H9 (cell line): ENCODE measurements around the gene ADORA1. TPM values are rescaled to one million over a fixed set of nuclear protein-coding genes. Genes with fewer than 3 reads are reported as not detected.
A peak's percentile ranks its signal among the peaks of the same experiment; 100 is the strongest.

Experiments
- DNase-seq: peaks from one replicate; pipeline ENCODE4 v3.0.0-alpha.2; 2017
- H2AFZ ChIP-seq: one replicate; pipeline ENCODE4 v1.6.1; 2013; ENCODE audit warnings: mild to moderate bottlenecking, low read length, control low read depth, moderate library complexity
- H2AK5ac ChIP-seq: 2 replicates; pipeline ENCODE4 v1.6.1; 2013; ENCODE audit warnings: low read length, control low read depth, mixed read lengths; ENCODE audit not compliant: insufficient read length
- H2BK120ac ChIP-seq: one replicate; pipeline ENCODE4 v1.6.1; 2013; ENCODE audit warnings: low read depth, mild to moderate bottlenecking, low read length, control low read depth, inconsistent platforms; ENCODE audit not compliant: poor library complexity, severe bottlenecking
- H2BK12ac ChIP-seq: 2 replicates; pipeline ENCODE4 v1.6.1; 2013; ENCODE audit warnings: low read length, control low read depth, mixed read lengths, low read depth; ENCODE audit not compliant: insufficient read length
- H2BK15ac ChIP-seq: 2 replicates; pipeline ENCODE4 v1.6.1; 2013; ENCODE audit warnings: low read depth, low read length, control low read depth
- H2BK20ac ChIP-seq: one replicate; pipeline ENCODE4 v1.6.1; 2013; ENCODE audit warnings: low read depth, mild to moderate bottlenecking, low read length, control low read depth, inconsistent platforms; ENCODE audit not compliant: poor library complexity, severe bottlenecking
- H2BK5ac ChIP-seq: 2 replicates; pipeline ENCODE4 v1.6.1; 2013; ENCODE audit warnings: low read length, control low read depth, mixed read lengths; ENCODE audit not compliant: insufficient read length
- H3K14ac ChIP-seq: 2 replicates; pipeline ENCODE4 v1.6.1; 2013; ENCODE audit warnings: low read length, control low read depth; ENCODE audit not compliant: insufficient read depth
- H3K18ac ChIP-seq: 2 replicates; pipeline ENCODE4 v1.6.1; 2013; ENCODE audit warnings: low read depth, mild to moderate bottlenecking, mixed read lengths, low read length, control low read depth; ENCODE audit not compliant: insufficient read length
- H3K23ac ChIP-seq: 2 replicates; pipeline ENCODE4 v1.6.1; 2013; ENCODE audit warnings: low read length, control low read depth, mixed read lengths, low read depth; ENCODE audit not compliant: insufficient read length
- H3K23me2 ChIP-seq: 2 replicates; pipeline ENCODE4 v1.6.1; 2013; ENCODE audit warnings: low read depth, mild to moderate bottlenecking, mixed read lengths, low read length, control low read depth; ENCODE audit not compliant: insufficient read length, poor library complexity, severe bottlenecking
- H3K27ac ChIP-seq: 2 replicates; pipeline ENCODE4 v1.5.1; 2013; ENCODE audit warnings: low read length, control low read depth, mixed read lengths, low read depth; ENCODE audit not compliant: insufficient read length
- H3K27me3 ChIP-seq: 2 replicates; pipeline ENCODE4 v1.6.1; 2013; ENCODE audit warnings: low read length, control low read depth, inconsistent platforms; ENCODE audit not compliant: insufficient read depth
- H3K4ac ChIP-seq: 2 replicates; pipeline ENCODE4 v1.6.1; 2013; ENCODE audit warnings: low read depth, mild to moderate bottlenecking, control low read depth, inconsistent platforms, low read length, moderate library complexity
- H3K4me1 ChIP-seq: 2 replicates; pipeline ENCODE4 v1.6.1; 2013; ENCODE audit warnings: low read length, control low read depth, inconsistent platforms; ENCODE audit not compliant: insufficient read depth
- H3K4me2 ChIP-seq: 2 replicates; pipeline ENCODE4 v1.6.1; 2013; ENCODE audit warnings: low read length, control low read depth, mixed read lengths; ENCODE audit not compliant: insufficient read length, insufficient read depth
- H3K56ac ChIP-seq: 2 replicates; pipeline ENCODE4 v1.6.1; 2013; ENCODE audit warnings: low read depth, mild to moderate bottlenecking, mixed read lengths, low read length, control low read depth; ENCODE audit not compliant: insufficient read length
- H3K79me1 ChIP-seq: 2 replicates; pipeline ENCODE4 v1.6.1; 2013; ENCODE audit warnings: low read depth, mild to moderate bottlenecking, moderate library complexity, low read length, control low read depth, inconsistent platforms; ENCODE audit not compliant: insufficient read depth, poor library complexity, severe bottlenecking
- H3K79me2 ChIP-seq: 2 replicates; pipeline ENCODE4 v1.6.1; 2013; ENCODE audit warnings: low read length, control low read depth, inconsistent platforms; ENCODE audit not compliant: insufficient read depth
- H3K9ac ChIP-seq: 2 replicates; pipeline ENCODE4 v1.6.1; 2013; ENCODE audit warnings: low read length, control low read depth, mixed read lengths; ENCODE audit not compliant: insufficient read length; ENCODE audit errors: extremely low read depth
- H3K9me3 ChIP-seq: one replicate; pipeline ENCODE4 v1.6.1; 2013; ENCODE audit warnings: low read depth, low read length, inconsistent platforms; ENCODE audit not compliant: control insufficient read depth
- H3T11ph ChIP-seq: one replicate; pipeline ENCODE4 v1.6.1; 2013; ENCODE audit warnings: mild to moderate bottlenecking, low read length, control low read depth, inconsistent platforms
- H4K20me1 ChIP-seq: one replicate; pipeline ENCODE4 v1.6.1; 2013; ENCODE audit not compliant: control insufficient read depth, insufficient read length, insufficient read depth
- H4K5ac ChIP-seq: 2 replicates; pipeline ENCODE4 v1.6.1; 2013; ENCODE audit warnings: low read depth, mild to moderate bottlenecking, mixed read lengths, low read length, control low read depth; ENCODE audit not compliant: insufficient read length
- H4K8ac ChIP-seq: replicated peaks from 2 replicates; pipeline ENCODE4 v1.6.1; 2013; ENCODE audit warnings: low read length, control low read depth, mixed read lengths, low read depth; ENCODE audit not compliant: insufficient read length
- H4K91ac ChIP-seq: 2 replicates; pipeline ENCODE4 v1.6.1; 2013; ENCODE audit warnings: low read depth, mild to moderate bottlenecking, moderate library complexity, mixed read lengths, low read length, control low read depth; ENCODE audit not compliant: insufficient read length
- H3K27ac Mint-ChIP-seq, 3 experiments: 2 replicates in 2 of 3; 3 replicates in 1 of 3; pipeline ENCODE4 v1.8.0; 2020 to 2021; ENCODE audit warnings: mixed read lengths in 3 of 3, mild to moderate bottlenecking in 1 of 3, moderate library complexity in 1 of 3
- H3K27me3 Mint-ChIP-seq: 2 replicates; pipeline ENCODE4 v1.8.0; 2021; ENCODE audit warnings: low read depth, mild to moderate bottlenecking, moderate library complexity, mixed read lengths
- H3K36me3 Mint-ChIP-seq, 3 experiments: 2 replicates in 2 of 3; 3 replicates in 1 of 3; pipeline ENCODE4 v1.8.0; 2020 to 2021; ENCODE audit warnings: low read depth in 3 of 3, mixed read lengths in 3 of 3; ENCODE audit not compliant: insufficient read depth in 1 of 3
- H3K4me1 Mint-ChIP-seq, 2 experiments: 2 replicates each; pipeline ENCODE4 v1.8.0; 2020; ENCODE audit warnings: mixed read lengths in 2 of 2
- H3K4me3 Mint-ChIP-seq, 2 experiments: 2 replicates in 1 of 2; 3 replicates in 1 of 2; pipeline ENCODE4 v1.8.0; 2020 to 2021; ENCODE audit warnings: mild to moderate bottlenecking in 2 of 2, mixed read lengths in 2 of 2, moderate library complexity in 1 of 2
- H3K9me3 Mint-ChIP-seq, 2 experiments: 2 replicates in 1 of 2; 3 replicates in 1 of 2; pipeline ENCODE4 v1.8.0; 2020; ENCODE audit warnings: mild to moderate bottlenecking in 2 of 2, mixed read lengths in 2 of 2, moderate library complexity in 1 of 2
- CTCF ChIP-seq: fragments of 200-600 bp; sonication (generic); conservative IDR thresholded peaks from 3 replicates; pipeline ENCODE4 v1.8.0; 2021; ENCODE audit warnings: antibody characterized with exemption, mild to moderate bottlenecking
- WGBS: extraction: QIAGEN DNeasy Blood & Tissue Kit; methylation state at CpG from one replicate; pipeline ENCODE4 v1.1.7; 2013; ENCODE audit warnings: missing lambda C conversion rate, low lambda C conversion rate, mixed read lengths; ENCODE audit not compliant: insufficient read length; ENCODE audit errors: extremely low coverage; 5-methylcytosine and 5-hydroxymethylcytosine counted together
- total RNA-seq: library from RNA; stranded (reverse); gene quantifications from 2 replicates; pipeline ENCODE4 v1.2.1, GENCODE V29; 2021

Gene ADORA1
- total RNA-seq, 1 experiment from 2014 or later: 1.3 TPM

- Histone ChIP-seq H3K27me3 (no peaks in the 10 kb centered on the region; the same call in 1 of the 2 replicates), H4K20me1 (no peaks in the 10 kb centered on the region), H3K23me2 (peaks cover 7% of the 10 kb centered on the region), H4K5ac (no peak overlapping the region), H2BK15ac (no peak overlapping the region), H3K4ac (no peak overlapping the region), H3K79me1 (no peaks in the 10 kb centered on the region), H3K56ac (no peak overlapping the region), H3K23ac (no peak overlapping the region), H2AFZ (no peak overlapping the region), H2BK5ac (no peak overlapping the region), H2BK20ac (no peak overlapping the region), H2BK120ac (no peak overlapping the region), H3T11ph (no peak overlapping the region), H4K8ac (no peak overlapping the region), H3K9ac (no peak overlapping the region), H3K4me1 (peaks cover 2% of the 10 kb centered on the region; the same call in 1 of the 2 replicates), H3K27ac (no peak overlapping the region), H3K18ac (no peak overlapping the region), H2BK12ac (no peak overlapping the region), H2AK5ac (no peak overlapping the region), H3K4me2 (peak overlapping the region; percentile 60), H3K9me3 (no peaks in the 10 kb centered on the region), H4K91ac (no peak overlapping the region), H3K14ac (no peak overlapping the region), H3K79me2 (no peaks in the 10 kb centered on the region)
- no peak for TF ChIP-seq CTCF
- H3K4me3 Mint-ChIP-seq: peak overlapping the region; percentile 62 to 71
- no peaks in the 10 kb centered on the region; a peak in 1 of 5 replicates for H3K9me3 Mint-ChIP-seq
- no CpG with 5 or more reads among the region's 12 CpGs for WGBS
- H3K4me1 Mint-ChIP-seq: peaks cover 22 to 43% of the 10 kb centered on the region in 2 experiments
- no peaks in the 10 kb centered on the region for H3K36me3 Mint-ChIP-seq
- peaks cover 58% of the 10 kb centered on the region for H3K27me3 Mint-ChIP-seq
- no peak overlapping the region; a peak in 1 of 7 replicates for H3K27ac Mint-ChIP-seq
- DNase-seq: peak; percentile 24
These were observed 460 bp upstream of the ADORA1 start for GRCh38 chr1:203126866-203127665.
